Mesothelial cell of epicardium (in vitro differentiated cells): Measurements from ENCODE around the gene PARD3B. TPM values are rescaled to one million over a fixed set of nuclear protein-coding genes. Genes with fewer than 3 reads are reported as not detected.

Source experiments
- DNase-seq, 2 experiments: peaks; one replicate each; pipeline ENCODE4 v3.0.0; 2021; ENCODE audit warnings: low spot score in 2 of 2; ENCODE audit not compliant: unreplicated experiment in 2 of 2
- H3K27ac Mint-ChIP-seq: 2 replicates; pipeline ENCODE4 v1.8.0; 2021; ENCODE audit warnings: mixed read lengths
- H3K27me3 Mint-ChIP-seq: 2 replicates; pipeline ENCODE4 v1.8.0; 2021; ENCODE audit warnings: low read depth, mixed read lengths
- H3K36me3 Mint-ChIP-seq: 2 replicates; pipeline ENCODE4 v1.8.0; 2021; ENCODE audit warnings: mixed read lengths
- H3K4me1 Mint-ChIP-seq: 2 replicates; pipeline ENCODE4 v1.8.0; 2021; ENCODE audit warnings: mixed read lengths
- H3K4me3 Mint-ChIP-seq: 2 replicates; pipeline ENCODE4 v1.8.0; 2021; ENCODE audit warnings: mild to moderate bottlenecking, moderate library complexity, mixed read lengths
- H3K9me3 Mint-ChIP-seq: 2 replicates; pipeline ENCODE4 v1.8.0; 2021; ENCODE audit warnings: mixed read lengths
- total RNA-seq: library from RNA; stranded (reverse); gene quantifications from 3 replicates; pipeline ENCODE4 v1.2.1, GENCODE V29; 2021
- TF ChIP-seq, protein P1 (sequence below): fragments of 200-600 bp; sonication (generic); IDR thresholded peaks from one replicate; pipeline ENCODE4 v1.5.0; 2021; ENCODE audit warnings: antibody characterized with exemption; ENCODE audit not compliant: unreplicated experiment

Gene PARD3B
- total RNA-seq, 1 donor from 2014 or later, result 23.4 TPM

DNA sequence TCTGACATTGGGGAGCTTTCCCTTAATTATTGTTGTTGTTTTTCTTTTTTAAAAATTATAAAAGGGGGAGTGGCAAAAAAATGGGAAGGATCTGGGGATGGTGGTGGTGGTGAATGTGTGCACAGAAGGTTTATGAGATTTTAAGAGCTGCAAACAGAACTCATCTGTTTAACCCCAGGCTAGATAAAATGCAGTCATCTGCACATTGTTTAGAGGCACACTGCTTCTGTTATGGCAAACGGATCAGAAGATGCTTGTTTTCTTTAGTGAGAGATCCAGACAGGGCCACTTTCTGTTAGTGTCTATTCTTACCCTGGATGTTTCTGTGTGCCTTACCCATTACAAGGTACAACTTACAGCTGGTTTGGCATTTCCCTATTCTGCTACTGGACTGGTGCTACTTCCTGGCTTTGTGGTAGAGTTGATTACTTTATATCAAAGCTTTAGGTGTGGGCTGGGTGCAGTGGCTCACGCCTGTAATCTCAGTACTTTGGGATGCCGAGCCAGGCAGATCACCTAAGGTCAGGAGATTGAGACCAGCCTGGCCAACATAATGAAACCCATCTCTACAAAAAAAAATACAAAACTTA lies 1068.8 kb downstream of the PARD3B start:
- Mint-ChIP-seq H3K9me3 (no peaks in the 10 kb centered on the region), H3K4me3 (no peak overlapping the region), H3K36me3 (no peaks in the 10 kb centered on the region), H3K27ac (no peak overlapping the region), H3K27me3 (no peaks in the 10 kb centered on the region), H3K4me1 (peaks cover 34% of the 10 kb centered on the region)
- TF ChIP-seq, protein P1, sequence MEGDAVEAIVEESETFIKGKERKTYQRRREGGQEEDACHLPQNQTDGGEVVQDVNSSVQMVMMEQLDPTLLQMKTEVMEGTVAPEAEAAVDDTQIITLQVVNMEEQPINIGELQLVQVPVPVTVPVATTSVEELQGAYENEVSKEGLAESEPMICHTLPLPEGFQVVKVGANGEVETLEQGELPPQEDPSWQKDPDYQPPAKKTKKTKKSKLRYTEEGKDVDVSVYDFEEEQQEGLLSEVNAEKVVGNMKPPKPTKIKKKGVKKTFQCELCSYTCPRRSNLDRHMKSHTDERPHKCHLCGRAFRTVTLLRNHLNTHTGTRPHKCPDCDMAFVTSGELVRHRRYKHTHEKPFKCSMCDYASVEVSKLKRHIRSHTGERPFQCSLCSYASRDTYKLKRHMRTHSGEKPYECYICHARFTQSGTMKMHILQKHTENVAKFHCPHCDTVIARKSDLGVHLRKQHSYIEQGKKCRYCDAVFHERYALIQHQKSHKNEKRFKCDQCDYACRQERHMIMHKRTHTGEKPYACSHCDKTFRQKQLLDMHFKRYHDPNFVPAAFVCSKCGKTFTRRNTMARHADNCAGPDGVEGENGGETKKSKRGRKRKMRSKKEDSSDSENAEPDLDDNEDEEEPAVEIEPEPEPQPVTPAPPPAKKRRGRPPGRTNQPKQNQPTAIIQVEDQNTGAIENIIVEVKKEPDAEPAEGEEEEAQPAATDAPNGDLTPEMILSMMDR, result no peak
- no peak for DNase-seq

DNA sequence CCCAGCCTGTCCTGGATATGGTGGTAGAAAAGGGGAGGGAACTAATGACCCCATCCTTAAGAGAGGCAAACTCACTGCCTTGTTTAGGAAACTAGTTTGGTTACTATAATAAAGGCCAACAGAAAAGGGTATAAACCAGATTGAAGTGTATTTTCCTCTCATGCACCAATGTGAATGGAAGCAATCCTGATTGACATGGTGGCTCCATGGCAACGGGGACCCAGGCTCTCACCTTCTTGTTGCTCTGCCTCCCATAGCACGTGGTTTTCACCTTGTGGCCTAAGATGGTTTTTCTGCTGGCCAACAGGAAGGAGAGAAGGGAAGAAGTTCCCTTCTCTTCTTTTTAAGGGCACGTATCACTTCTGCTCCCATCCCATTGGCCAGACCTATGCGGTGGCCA lies 1069.7 kb downstream of the PARD3B start:
- no peak for DNase-seq
- Mint-ChIP-seq H3K4me3 (no peak overlapping the region), H3K4me1 (peaks cover 28% of the 10 kb centered on the region), H3K27me3 (no peaks in the 10 kb centered on the region), H3K27ac (no peak overlapping the region), H3K36me3 (no peaks in the 10 kb centered on the region), H3K9me3 (no peaks in the 10 kb centered on the region)
- TF ChIP-seq, protein P1, result no peak

DNA sequence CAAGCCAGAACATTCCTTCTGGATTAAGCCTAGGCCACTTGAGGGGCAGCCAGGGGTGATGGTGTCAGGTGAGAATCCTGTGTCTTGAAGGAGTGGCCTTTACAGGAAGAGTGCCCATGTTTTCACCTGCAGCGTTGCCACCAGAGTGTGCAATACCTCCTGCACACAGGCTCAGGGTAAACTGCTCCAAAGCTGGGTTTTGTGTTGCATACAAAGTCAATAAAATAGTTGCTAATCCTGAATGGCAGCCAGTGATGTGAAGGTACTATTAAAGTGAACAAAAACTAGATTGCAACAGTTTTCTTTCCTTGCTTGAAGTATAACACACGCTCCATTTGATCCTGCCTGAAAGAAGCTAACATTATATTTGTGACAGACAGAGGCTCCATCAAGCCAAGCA lies 1072.6 kb downstream of the PARD3B start:
- Mint-ChIP-seq H3K4me1 (peaks cover 20% of the 10 kb centered on the region), H3K9me3 (no peaks in the 10 kb centered on the region), H3K27me3 (no peaks in the 10 kb centered on the region), H3K4me3 (no peak overlapping the region), H3K27ac (no peak overlapping the region), H3K36me3 (no peaks in the 10 kb centered on the region)
- no peak for DNase-seq
- TF ChIP-seq, protein P1, result no peak

DNA sequence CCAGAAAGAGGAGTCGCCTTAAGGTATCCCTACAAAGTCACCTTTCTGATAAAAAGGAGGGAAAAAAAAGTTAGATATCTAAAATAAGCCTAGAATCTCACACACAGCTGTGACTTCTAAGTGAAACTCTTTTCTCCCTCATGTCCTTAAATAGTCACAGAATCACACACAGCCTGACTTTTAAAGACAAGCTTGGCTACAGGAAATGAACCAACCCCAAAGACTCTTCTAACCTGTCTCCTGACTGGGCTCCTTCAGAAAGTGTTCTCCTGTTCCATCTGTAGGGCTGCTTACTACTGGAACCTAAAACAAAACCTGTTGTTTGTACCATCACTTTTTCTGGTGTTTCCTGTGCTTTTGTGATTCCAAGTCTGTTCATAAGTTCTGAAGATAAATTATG lies 1074.3 kb downstream of the PARD3B start:
- H3K9me3 Mint-ChIP-seq, result no peaks in the 10 kb centered on the region
- H3K4me1 Mint-ChIP-seq, result peaks cover 11% of the 10 kb centered on the region
- DNase-seq, result no peak
- H3K27ac Mint-ChIP-seq, result no peak overlapping the region
- H3K4me3 Mint-ChIP-seq, result no peak overlapping the region
- H3K36me3 Mint-ChIP-seq, result no peaks in the 10 kb centered on the region
- no peaks in the 10 kb centered on the region for H3K27me3 Mint-ChIP-seq
- TF ChIP-seq, protein P1, result no peak

DNA sequence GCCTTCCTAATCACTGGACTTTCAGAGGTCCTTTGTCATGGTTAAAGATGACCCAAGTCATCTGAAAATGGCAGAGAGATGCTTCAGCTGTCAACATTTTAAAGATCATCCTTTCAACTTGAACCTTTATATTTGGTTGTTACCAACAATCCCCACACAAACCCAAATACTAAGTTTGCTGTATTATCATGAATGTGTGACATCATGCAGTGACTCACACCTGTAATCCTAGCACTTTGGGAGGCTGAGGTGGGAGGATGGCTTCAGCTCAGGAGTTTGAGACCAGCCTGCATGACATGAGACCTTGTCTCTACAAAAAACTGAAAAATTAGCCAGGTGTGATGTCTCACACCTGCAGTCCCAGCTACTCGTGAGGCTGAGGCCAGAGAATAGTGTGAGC lies 1081.8 kb downstream of the PARD3B start:
- H3K27ac Mint-ChIP-seq, result no peak overlapping the region
- H3K9me3 Mint-ChIP-seq, result no peaks in the 10 kb centered on the region
- TF ChIP-seq, protein P1, result no peak

DNA sequence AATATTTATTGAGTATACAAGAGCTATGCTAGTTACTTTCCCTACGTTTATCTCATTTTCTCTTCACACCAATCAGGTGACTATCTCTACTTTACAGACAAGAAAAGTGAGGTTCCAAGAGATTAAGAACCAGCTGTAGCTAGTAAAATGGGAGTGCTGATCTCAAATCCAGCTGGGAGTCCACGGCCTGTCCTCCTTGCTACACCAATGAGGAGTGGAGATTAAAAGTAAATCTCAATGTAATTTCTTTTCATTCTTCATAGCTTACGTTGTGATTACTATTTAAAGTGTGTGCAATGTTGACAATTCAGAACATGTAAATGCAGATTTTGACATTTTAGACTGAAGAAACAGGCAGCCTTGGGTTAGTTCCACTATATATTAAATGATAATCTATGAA lies 1083.1 kb downstream of the PARD3B start:
- Mint-ChIP-seq H3K27ac (no peak overlapping the region), H3K36me3 (no peaks in the 10 kb centered on the region), H3K4me3 (no peak overlapping the region), H3K9me3 (peaks cover 8% of the 10 kb centered on the region), H3K27me3 (no peaks in the 10 kb centered on the region), H3K4me1 (peaks cover 31% of the 10 kb centered on the region)
- TF ChIP-seq, protein P1, result no peak
- no peak for DNase-seq

More for the DNA sequence above, 1081.8 kb downstream of the PARD3B start:
- Mint-ChIP-seq H3K27me3 (no peaks in the 10 kb centered on the region), H3K36me3 (no peaks in the 10 kb centered on the region), H3K4me1 (peaks cover 31% of the 10 kb centered on the region), H3K4me3 (no peak overlapping the region)
- DNase-seq, result no peak
